Measurements from ENCODE around the gene REEP3. TPM values are rescaled to one million over a fixed set of nuclear protein-coding genes. Genes with fewer than 3 reads are reported as not detected.

REEP3 gene
- total RNA-seq, 2 experiments from 2014 or later = 13.6 to 15.1 TPM

DNA sequence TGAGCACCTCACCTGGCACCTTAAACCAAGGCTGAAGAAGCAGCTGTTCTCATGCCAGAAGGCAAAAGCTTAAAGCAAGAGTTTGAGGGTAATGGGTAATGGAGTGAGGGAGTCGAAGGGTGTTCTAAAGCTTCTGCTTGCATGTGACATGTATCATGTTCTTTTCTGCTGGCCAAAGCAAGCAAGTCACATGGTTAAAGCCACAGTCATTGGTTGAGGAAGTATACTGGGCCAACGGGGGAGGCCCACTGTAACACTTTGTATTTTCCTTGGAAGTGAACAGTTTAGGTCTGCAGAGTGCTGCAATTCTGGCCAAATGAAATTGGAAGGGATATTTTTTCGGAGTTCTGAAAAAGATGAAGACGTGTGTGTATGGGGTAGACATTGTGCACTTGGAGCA lies 75.7 kb downstream of the REEP3 start:
- DNase-seq (no peak), ATAC-seq (no peak)
- H3K4me1 Mint-ChIP-seq (ENCODE audit: low read depth) = peaks cover 3% of the 10 kb centered on the region
- H3K4me3 Mint-ChIP-seq = no peak overlapping the region
- no peaks in the 10 kb centered on the region for H3K27me3 Mint-ChIP-seq
- H3K27ac Mint-ChIP-seq = no peak overlapping the region
- H3K36me3 Mint-ChIP-seq (ENCODE audit: low read depth) = peaks cover 16% of the 10 kb centered on the region
- ChIA-PET POLR2A (no interaction called here), CTCF (interaction anchor here (1.3 kb wide), 1 partner anchor 33 kb away, joined by 3 read pairs; no protein-coding TSS in a partner anchor)
- no peaks in the 10 kb centered on the region for H3K9me3 Mint-ChIP-seq
- TF ChIP-seq CTCF (IDR thresholded peaks at IDR 0.05) = no peak
- intact Hi-C loops (cut with micrococcal nuclease) = no loop called here

DNA sequence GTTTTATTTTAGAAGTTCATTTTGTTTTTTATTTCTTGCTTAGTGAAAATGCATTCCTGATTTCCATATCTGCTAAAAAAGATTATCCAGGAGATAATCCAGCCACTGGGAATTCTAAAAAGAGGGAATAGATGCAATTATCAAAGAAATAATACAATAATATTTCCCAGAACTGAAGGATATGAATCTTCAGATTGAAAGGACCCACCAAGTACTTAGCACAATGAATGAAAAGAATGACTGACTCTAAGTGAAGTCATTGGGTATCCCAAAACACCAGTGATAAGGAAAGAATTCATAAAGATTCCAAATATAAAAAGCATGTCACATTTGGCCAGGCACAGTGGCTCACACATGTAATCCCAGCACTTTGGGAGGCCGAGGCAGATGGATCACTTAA lies 79.3 kb downstream of the REEP3 start:
- intact Hi-C loops (cut with micrococcal nuclease) = no loop called here
- Mint-ChIP-seq H3K36me3 (ENCODE audit: low read depth) (peaks cover 12% of the 10 kb centered on the region), H3K27ac (no peak overlapping the region), H3K4me3 (no peak overlapping the region), H3K9me3 (no peaks in the 10 kb centered on the region), H3K4me1 (ENCODE audit: low read depth) (no peaks in the 10 kb centered on the region), H3K27me3 (no peaks in the 10 kb centered on the region)
- ChIA-PET POLR2A (no interaction called here), CTCF (interaction anchor here (1.2 kb wide), 1 partner anchor 28 kb away, joined by 3 read pairs; no protein-coding TSS in a partner anchor)
- TF ChIP-seq CTCF (IDR thresholded peaks at IDR 0.05) = no peak
- ATAC-seq (no peak), DNase-seq (no peak)

DNA sequence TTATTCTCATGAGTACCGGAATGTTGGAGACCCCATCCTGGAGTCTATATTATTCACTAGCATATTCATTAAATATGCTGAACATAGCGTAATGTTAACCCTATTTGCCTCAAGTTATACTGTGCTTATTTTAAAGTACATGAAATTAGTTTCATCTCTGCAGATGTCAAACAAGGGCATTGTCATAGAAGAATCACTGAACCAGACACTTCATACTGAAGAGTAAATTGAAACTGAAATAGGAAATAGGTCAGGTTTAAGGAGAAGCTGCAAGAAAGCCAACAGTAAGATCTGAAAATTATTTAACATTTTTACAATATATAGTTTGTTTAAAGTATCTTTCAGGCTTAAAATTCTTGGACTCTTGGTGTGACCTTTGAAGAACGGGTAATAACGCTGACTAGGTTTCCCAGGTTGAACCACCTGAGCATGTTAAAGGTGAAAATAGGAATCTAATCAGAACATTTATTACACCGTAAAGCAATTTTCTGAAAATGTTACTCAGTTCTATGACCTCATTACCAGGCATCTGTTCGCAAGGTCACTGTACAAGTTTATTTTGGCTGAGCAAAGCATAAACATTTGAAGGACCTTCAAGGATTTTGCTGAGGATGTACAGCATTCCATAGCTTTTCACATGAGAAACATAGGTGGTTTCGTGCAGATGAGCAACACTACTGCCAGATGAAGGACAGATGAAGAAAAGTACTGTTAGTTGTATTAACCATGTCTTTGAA lies 82.7 kb downstream of the REEP3 start:
- ATAC-seq (no peak), DNase-seq (no peak)
- Mint-ChIP-seq H3K27me3 (no peaks in the 10 kb centered on the region), H3K36me3 (ENCODE audit: low read depth) (peaks cover 4% of the 10 kb centered on the region), H3K27ac (no peak overlapping the region), H3K4me1 (ENCODE audit: low read depth) (no peaks in the 10 kb centered on the region), H3K4me3 (no peak overlapping the region), H3K9me3 (no peaks in the 10 kb centered on the region)
- intact Hi-C loops (cut with micrococcal nuclease) = no loop called here
- CTCF ChIA-PET = interaction anchor here (1.2 kb wide), 1 partner anchor 23 kb away, joined by 4 read pairs; no protein-coding TSS in a partner anchor
- no peak for TF ChIP-seq CTCF (IDR thresholded peaks at IDR 0.05)
- POLR2A ChIA-PET = no interaction called here

- no peak for ATAC-seq
- no peaks in the 10 kb centered on the region for H3K9me3 Mint-ChIP-seq
- ChIA-PET CTCF (no interaction called here), POLR2A (no interaction called here)
- H3K27me3 Mint-ChIP-seq = no peaks in the 10 kb centered on the region
- intact Hi-C loops (cut with micrococcal nuclease) = no loop called here
- H3K27ac Mint-ChIP-seq = no peak overlapping the region
- H3K36me3 Mint-ChIP-seq (ENCODE audit: low read depth) = peaks cover 2% of the 10 kb centered on the region
- no peak overlapping the region for H3K4me3 Mint-ChIP-seq
- H3K4me1 Mint-ChIP-seq (ENCODE audit: low read depth) = no peaks in the 10 kb centered on the region
- TF ChIP-seq CTCF (IDR thresholded peaks at IDR 0.05) = no peak
- no peak for DNase-seq
Measured at GRCh38 chr10:63605197-63605967, 84.2 kb downstream of the REEP3 start.

DNA sequence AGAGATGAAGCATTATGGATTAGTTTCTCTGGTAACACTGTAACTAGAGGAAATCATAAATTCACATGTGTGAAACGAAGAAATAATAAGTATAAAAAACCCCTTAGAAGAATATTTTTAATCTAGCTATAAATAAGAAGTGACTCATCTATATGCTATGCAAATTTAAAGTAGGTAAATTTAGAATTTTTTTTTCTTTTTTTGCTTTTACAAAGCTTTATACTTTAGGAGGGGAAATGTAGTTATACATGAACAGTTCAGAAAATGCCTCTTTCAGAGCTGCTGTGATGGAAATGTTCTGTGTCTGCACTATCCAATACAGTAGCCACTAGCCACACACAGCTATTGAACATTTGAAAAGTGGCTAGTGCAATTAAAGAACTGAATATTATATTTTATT lies 87.3 kb downstream of the REEP3 start:
- Mint-ChIP-seq H3K27me3 (no peaks in the 10 kb centered on the region), H3K27ac (no peak overlapping the region), H3K9me3 (no peaks in the 10 kb centered on the region), H3K4me3 (no peak overlapping the region), H3K36me3 (ENCODE audit: low read depth) (peaks cover 3% of the 10 kb centered on the region), H3K4me1 (ENCODE audit: low read depth) (peaks cover 5% of the 10 kb centered on the region)
- no peak for DNase-seq
- ChIA-PET CTCF (interaction anchor here (1.6 to 2.3 kb wide), 2 partner anchors 8 to 20 kb away, joined by 3 to 8 read pairs; no protein-coding TSS in a partner anchor), POLR2A (interaction anchor here (0.6 kb wide), 1 partner anchor 36 kb away, joined by 3 read pairs; no protein-coding TSS in a partner anchor)
- TF ChIP-seq CTCF (IDR thresholded peaks at IDR 0.05) = no peak
- no peak for ATAC-seq
- intact Hi-C loops (cut with micrococcal nuclease) = no loop called here

Data from activated CD8-positive, alpha-beta T cell treated with anti-CD3 and anti-CD28 coated beads for 36 hours (primary cell).